GM12878 (cell line): ENCODE measurements around the gene TRPT1. TPM values are rescaled to one million over a fixed set of nuclear protein-coding genes. Genes with fewer than 3 reads are reported as not detected.

ENCODE experiments used
- BACH1 ChIP-seq: fragments of 450-650 bp; IDR thresholded peaks from 2 replicates; pipeline ENCODE4 v1.6.1; 2017; ENCODE audit warnings: mild to moderate bottlenecking, borderline replicate concordance
- BRCA1 ChIP-seq: IDR thresholded peaks from 2 replicates; pipeline ENCODE4 v1.6.1; 2011; ENCODE audit warnings: low read depth, low read length, improper control_type of control experiment
- CHD2 ChIP-seq: IDR thresholded peaks from 2 replicates; pipeline ENCODE4 v1.6.1; 2011; ENCODE audit warnings: low read depth, low read length, improper control_type of control experiment, borderline replicate concordance
- DPF2 ChIP-seq: fragments of 450-650 bp; IDR thresholded peaks from 2 replicates; pipeline ENCODE4 v1.6.1; 2017; ENCODE audit warnings: mild to moderate bottlenecking
- GABPA ChIP-seq: IDR thresholded peaks from 2 replicates; pipeline ENCODE4 v1.6.1; 2014; ENCODE audit warnings: antibody characterized with exemption, low read depth, mild to moderate bottlenecking, inconsistent platforms
- JUNB ChIP-seq: IDR thresholded peaks from 2 replicates; pipeline ENCODE4 v1.6.1; 2016; ENCODE audit warnings: antibody characterized with exemption, mild to moderate bottlenecking
- JUND ChIP-seq: IDR thresholded peaks from 2 replicates; pipeline ENCODE4 v1.6.1; 2012; ENCODE audit warnings: low read depth, mild to moderate bottlenecking, low read length, improper control_type of control experiment, moderate library complexity
- KAT2A ChIP-seq: conservative IDR thresholded peaks from 2 replicates; pipeline ENCODE4 v1.6.1; 2011; ENCODE audit warnings: low read depth, low read length; ENCODE audit not compliant: control insufficient read depth
- MXI1 ChIP-seq: fragments of 150-350 bp; IDR thresholded peaks from 2 replicates; pipeline ENCODE4 v1.6.1; 2011; ENCODE audit warnings: low read depth, mild to moderate bottlenecking, inconsistent platforms, low read length, improper control_type of control experiment
- PAX5 ChIP-seq: IDR thresholded peaks from 2 replicates; pipeline ENCODE4 v1.6.1; 2011; ENCODE audit warnings: low read depth, low read length, borderline replicate concordance
- PML ChIP-seq: IDR thresholded peaks from 2 replicates; pipeline ENCODE4 v1.6.1; 2012; ENCODE audit warnings: low read length, inconsistent platforms
- POLR2AphosphoS5 ChIP-seq: IDR thresholded peaks from 2 replicates; pipeline ENCODE4 v1.6.1; 2011; ENCODE audit warnings: mild to moderate bottlenecking, low read length, inconsistent platforms
- POU2F2 ChIP-seq: IDR thresholded peaks from 3 replicates; pipeline ENCODE4 v1.6.1; 2011; ENCODE audit warnings: low read depth, mild to moderate bottlenecking, low read length, borderline replicate concordance
- RAD21 ChIP-seq: IDR thresholded peaks from 2 replicates; pipeline ENCODE4 v1.6.1; 2011; ENCODE audit warnings: mild to moderate bottlenecking, low read depth, low read length, moderate library complexity; ENCODE audit not compliant: insufficient read depth
- SMAD1 ChIP-seq: fragments of 450-650 bp; IDR thresholded peaks from 2 replicates; pipeline ENCODE4 v1.6.1; 2018; ENCODE audit warnings: mild to moderate bottlenecking, low read depth; ENCODE audit not compliant: partially characterized antibody
- SP1 ChIP-seq: IDR thresholded peaks from one replicate; pipeline ENCODE4 v1.6.1; 2011; ENCODE audit warnings: low read depth, low read length
- SREBF1 ChIP-seq: IDR thresholded peaks from 2 replicates; pipeline ENCODE4 v1.6.1; 2012; ENCODE audit warnings: mild to moderate bottlenecking, low read length
- STAT3 ChIP-seq: IDR thresholded peaks from 2 replicates; pipeline ENCODE4 v1.6.1; 2011; ENCODE audit warnings: low read depth, low read length, improper control_type of control experiment
- TAF1 ChIP-seq: IDR thresholded peaks from 2 replicates; pipeline ENCODE4 v1.6.1; 2011; ENCODE audit warnings: mild to moderate bottlenecking, low read depth, low read length, borderline replicate concordance
- TBL1XR1 ChIP-seq: IDR thresholded peaks from 2 replicates; pipeline ENCODE4 v1.6.1; 2012; ENCODE audit warnings: low read depth, low read length, improper control_type of control experiment
- TCF12 ChIP-seq: IDR thresholded peaks from 2 replicates; pipeline ENCODE4 v1.6.1; 2011; ENCODE audit warnings: low read depth, mild to moderate bottlenecking, low read length
- ZNF274 ChIP-seq: IDR thresholded peaks from one replicate; pipeline ENCODE4 v1.8.0; 2011; ENCODE audit not compliant: insufficient read length, insufficient read depth
- ZNF384 ChIP-seq: IDR thresholded peaks from 2 replicates; pipeline ENCODE4 v1.6.1; 2012; ENCODE audit warnings: low read depth, mild to moderate bottlenecking, low read length, improper control_type of control experiment, borderline replicate concordance
- polyA plus RNA-seq, 11 experiments: library from polyadenylated mRNA; depleted of rRNA in 4 of 11; unstranded in 6 of 11; stranded (reverse) in 5 of 11; fragments of >200 nt; fragmentation: Nextera tagmentation in 4 of 11; fragmentation: Illumina TruSeq in 1 of 11; extraction: Ambion mirVana in 4 of 11; extraction: Trizol in 1 of 11; gene quantifications; 1 replicate in 1 of 11; 2 replicates in 10 of 11; pipeline versions ENCODE4 v1.2.1 to v1.2.3, GENCODE V29; 2011 to 2016; ENCODE audit warnings: inconsistent platforms in 2 of 11, missing spikeins in 2 of 11, low read depth in 1 of 11
- total RNA-seq, 4 experiments: library from RNA; depleted of rRNA in 3 of 4; stranded (reverse); fragments of >200 nt in 3 of 4; fragmentation: Illumina TruSeq in 1 of 4; extraction: Trizol in 1 of 4; gene quantifications; 2 replicates each; pipeline versions ENCODE4 v1.2.1 to v1.2.3, GENCODE V29; 2013 to 2021
- TF ChIP-seq, protein P1 (sequence below): IDR thresholded peaks from 2 replicates; pipeline ENCODE4 v1.6.1; 2011; ENCODE audit warnings: mild to moderate bottlenecking, low read depth, low read length, moderate library complexity; ENCODE audit not compliant: insufficient replicate concordance
- TF ChIP-seq, protein P2 (sequence below): fragments of 450-650 bp; IDR thresholded peaks from 2 replicates; pipeline ENCODE4 v1.6.1; 2016; ENCODE audit warnings: mild to moderate bottlenecking
- TF ChIP-seq, protein P3 (sequence below): IDR thresholded peaks from 2 replicates; pipeline ENCODE4 v1.6.1; 2012; ENCODE audit warnings: low read length, inconsistent platforms
- TF ChIP-seq, protein P4 (sequence below): fragments of 150-350 bp; IDR thresholded peaks from 2 replicates; pipeline ENCODE4 v1.6.1; 2014; ENCODE audit warnings: mild to moderate bottlenecking, low read depth, low read length

Gene TRPT1
- total and polyA plus RNA-seq, 10 of the 15 experiments (the other 5 are each of a cell fraction or from before 2014, with no cell fraction given) = 7.1 to 63.0 (median 31.4) TPM

DNA sequence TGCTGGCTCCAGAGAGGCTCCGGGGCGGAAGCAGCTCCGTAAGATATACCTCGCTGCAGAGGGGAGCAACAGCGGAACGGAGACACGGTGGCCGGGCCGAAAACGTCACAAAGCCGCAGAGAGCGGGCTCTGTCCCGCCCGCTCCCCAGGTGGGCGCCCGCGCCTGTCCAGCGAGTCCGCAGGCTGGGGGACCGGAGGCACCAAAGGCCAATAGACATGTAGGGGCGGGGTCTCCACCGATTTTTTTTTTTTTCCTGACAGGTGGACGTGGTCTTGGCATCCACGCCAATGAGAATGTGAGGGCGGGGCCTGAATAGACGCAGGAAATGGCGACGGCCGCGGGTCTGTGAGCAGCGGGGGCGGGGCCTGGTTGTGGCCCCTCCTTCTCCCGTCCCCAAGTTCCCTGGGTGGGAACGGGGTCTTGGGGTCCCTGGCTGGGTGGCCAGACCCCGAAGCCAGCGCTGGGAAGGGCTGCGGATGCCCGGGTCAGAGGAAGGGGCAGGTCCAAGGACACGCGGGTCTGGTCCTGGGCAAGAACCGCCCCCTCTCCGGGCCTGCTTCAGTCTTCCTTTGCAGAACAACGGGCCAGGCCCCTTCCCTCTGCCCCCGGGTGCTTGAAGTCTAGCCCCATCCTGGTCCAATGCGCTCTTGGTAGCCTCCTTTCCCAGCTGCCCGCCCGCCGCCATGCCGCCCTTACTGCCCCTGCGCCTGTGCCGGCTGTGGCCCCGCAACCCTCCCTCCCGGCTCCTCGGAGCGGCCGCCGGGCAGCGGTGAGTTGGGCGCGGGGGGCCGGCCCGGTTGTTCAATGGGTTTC lies 4.4 kb upstream of the TRPT1 start, which contains the start of gene DNAJC4 (continued):
- TF ChIP-seq, protein P1, sequence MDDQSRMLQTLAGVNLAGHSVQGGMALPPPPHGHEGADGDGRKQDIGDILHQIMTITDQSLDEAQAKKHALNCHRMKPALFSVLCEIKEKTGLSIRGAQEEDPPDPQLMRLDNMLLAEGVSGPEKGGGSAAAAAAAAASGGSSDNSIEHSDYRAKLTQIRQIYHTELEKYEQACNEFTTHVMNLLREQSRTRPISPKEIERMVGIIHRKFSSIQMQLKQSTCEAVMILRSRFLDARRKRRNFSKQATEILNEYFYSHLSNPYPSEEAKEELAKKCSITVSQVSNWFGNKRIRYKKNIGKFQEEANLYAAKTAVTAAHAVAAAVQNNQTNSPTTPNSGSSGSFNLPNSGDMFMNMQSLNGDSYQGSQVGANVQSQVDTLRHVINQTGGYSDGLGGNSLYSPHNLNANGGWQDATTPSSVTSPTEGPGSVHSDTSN = no peak
- TF ChIP-seq POU2F2 (no peak), PML (peak; percentile 67; the same call in 1 of the 2 replicates), TAF1 (0 out of 2 replicates have a peak, but pooled peaks have one; percentile 21), JUND (no peak), MXI1 (no peak), PAX5 (peak; percentile 64; the same call in 1 of the 2 replicates), DPF2 (0 out of 2 replicates have a peak, but pooled peaks have one; percentile 49), BRCA1 (no peak), JUNB (no peak), SP1 (no peak), TBL1XR1 (no peak), ZNF274 (no peak), STAT3 (no peak), CHD2 (no peak), TCF12 (peak; percentile 81), KAT2A (no peak), RAD21 (no peak), GABPA (no peak), POLR2AphosphoS5 (peak; percentile 38; the same call in 1 of the 2 replicates), BACH1 (peak; percentile 63; the same call in 1 of the 2 replicates), SREBF1 (no peak), SMAD1 (no peak), ZNF384 (peak; percentile 99)
- TF ChIP-seq, protein P2, sequence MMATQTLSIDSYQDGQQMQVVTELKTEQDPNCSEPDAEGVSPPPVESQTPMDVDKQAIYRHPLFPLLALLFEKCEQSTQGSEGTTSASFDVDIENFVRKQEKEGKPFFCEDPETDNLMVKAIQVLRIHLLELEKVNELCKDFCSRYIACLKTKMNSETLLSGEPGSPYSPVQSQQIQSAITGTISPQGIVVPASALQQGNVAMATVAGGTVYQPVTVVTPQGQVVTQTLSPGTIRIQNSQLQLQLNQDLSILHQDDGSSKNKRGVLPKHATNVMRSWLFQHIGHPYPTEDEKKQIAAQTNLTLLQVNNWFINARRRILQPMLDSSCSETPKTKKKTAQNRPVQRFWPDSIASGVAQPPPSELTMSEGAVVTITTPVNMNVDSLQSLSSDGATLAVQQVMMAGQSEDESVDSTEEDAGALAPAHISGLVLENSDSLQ = peak; percentile 84
- TF ChIP-seq, protein P3, sequence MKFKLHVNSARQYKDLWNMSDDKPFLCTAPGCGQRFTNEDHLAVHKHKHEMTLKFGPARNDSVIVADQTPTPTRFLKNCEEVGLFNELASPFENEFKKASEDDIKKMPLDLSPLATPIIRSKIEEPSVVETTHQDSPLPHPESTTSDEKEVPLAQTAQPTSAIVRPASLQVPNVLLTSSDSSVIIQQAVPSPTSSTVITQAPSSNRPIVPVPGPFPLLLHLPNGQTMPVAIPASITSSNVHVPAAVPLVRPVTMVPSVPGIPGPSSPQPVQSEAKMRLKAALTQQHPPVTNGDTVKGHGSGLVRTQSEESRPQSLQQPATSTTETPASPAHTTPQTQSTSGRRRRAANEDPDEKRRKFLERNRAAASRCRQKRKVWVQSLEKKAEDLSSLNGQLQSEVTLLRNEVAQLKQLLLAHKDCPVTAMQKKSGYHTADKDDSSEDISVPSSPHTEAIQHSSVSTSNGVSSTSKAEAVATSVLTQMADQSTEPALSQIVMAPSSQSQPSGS = no peak
- TF ChIP-seq, protein P4, sequence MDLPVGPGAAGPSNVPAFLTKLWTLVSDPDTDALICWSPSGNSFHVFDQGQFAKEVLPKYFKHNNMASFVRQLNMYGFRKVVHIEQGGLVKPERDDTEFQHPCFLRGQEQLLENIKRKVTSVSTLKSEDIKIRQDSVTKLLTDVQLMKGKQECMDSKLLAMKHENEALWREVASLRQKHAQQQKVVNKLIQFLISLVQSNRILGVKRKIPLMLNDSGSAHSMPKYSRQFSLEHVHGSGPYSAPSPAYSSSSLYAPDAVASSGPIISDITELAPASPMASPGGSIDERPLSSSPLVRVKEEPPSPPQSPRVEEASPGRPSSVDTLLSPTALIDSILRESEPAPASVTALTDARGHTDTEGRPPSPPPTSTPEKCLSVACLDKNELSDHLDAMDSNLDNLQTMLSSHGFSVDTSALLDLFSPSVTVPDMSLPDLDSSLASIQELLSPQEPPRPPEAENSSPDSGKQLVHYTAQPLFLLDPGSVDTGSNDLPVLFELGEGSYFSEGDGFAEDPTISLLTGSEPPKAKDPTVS = no peak
